HG02840 (cell line): ENCODE results near the gene RANBP10.

Experiments
- ATAC-seq: cut with Tn5 transposase; IDR thresholded peaks from one replicate; pipeline ENCODE4 v1.9.1; 2021; ENCODE audit warnings: mild to moderate bottlenecking, moderate library complexity, moderate number of reproducible peaks; ENCODE audit not compliant: unreplicated experiment, low FRiP score

Gene RANBP10

DNA sequence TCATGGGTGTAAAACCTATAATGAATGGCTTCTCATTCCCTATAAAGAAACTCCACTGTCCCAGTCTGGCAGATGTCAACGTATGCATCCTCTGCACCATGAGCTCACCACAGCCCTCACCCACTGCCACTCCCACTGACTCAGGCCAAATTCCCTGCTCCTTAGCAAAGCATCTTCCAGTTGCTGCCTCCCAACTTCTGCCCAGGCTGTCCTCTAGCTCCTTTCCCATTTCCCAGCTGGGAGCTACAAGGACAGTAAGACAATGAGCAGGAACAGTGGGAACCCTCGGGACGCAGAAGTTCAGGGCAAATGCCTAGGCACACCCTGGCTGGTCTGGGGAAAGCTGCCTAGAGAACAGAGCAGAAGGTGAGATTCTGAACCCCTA lies 26.7 kb upstream of the RANBP10 start:
- no peak for ATAC-seq

DNA sequence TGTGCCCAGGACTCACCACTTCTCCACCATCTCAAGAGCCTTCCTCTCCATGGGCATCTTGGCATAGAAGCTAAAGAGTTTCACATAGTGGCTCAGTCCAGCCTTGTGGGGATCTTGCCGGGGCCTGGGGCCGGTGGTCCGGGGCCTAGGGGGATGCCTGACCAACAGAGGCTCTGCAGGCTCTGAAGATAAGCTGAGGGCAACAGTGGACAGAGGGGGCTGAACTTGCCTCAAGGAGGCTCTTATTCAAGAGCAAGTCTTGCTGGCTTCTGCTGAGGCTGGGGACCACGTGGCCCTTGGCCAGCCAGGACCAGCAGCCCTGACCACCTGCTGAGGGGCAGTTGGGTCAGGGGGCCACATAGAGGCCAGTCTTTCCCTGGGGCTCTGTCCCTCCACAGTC lies 22.3 kb upstream of the RANBP10 start:
- ATAC-seq: no peak

DNA sequence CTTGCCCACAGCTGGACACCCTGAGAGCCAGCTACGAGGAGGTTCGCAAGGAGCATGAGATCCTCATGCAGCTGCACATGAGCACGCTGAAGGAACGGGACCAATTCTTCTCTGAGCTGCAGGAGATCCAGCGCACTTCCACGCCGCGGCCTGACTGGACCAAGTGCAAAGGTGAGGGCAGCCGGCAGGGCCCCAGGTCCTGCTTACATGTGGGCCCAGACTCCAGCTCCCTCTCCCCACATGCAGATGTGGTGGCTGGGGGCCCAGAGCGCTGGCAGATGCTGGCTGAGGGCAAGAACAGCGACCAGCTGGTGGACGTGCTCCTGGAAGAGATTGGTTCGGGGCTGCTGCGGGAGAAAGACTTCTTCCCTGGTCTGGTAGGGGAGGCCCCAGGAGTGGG lies 19.5 kb upstream of the RANBP10 start:
- no peak for ATAC-seq

DNA sequence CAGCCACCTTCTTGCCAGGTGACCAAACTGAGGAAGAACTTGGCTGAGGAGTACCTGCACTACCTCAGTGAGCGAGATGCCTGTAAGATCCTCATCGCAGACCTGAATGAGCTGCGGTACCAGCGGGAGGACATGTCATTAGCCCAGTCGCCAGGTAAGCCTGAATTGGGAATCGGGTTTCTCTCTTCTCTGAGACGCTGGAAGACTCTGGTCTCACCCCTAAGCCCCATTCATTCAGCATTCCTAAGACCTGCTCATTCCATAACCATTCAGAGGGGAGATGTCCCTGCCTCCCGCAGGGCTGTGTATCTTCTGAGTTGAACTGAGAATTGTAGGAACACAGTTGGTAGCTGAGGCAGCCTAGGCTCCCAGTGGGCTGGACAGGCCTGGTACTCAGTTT lies 18.8 kb upstream of the RANBP10 start:
- ATAC-seq: no peak

DNA sequence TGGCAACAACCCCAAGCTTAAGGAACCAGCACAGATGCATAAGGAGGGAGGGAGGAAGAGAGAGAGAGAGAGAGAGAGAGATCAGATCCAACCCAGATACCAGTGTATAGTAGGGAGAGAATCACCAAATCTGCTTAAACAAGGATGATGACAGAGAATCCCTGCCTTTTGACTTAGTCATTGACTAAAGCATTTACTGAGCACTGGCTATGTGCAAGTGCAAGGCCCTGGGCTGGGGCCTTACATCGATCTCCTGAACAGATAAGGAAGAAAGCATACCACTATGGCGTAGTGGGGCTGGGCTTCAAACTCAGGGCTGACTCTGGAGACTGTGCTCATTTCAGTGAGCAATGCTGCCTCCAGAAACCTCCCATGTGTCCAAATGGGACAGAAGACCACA lies 16.2 kb upstream of the RANBP10 start:
- no peak for ATAC-seq

DNA sequence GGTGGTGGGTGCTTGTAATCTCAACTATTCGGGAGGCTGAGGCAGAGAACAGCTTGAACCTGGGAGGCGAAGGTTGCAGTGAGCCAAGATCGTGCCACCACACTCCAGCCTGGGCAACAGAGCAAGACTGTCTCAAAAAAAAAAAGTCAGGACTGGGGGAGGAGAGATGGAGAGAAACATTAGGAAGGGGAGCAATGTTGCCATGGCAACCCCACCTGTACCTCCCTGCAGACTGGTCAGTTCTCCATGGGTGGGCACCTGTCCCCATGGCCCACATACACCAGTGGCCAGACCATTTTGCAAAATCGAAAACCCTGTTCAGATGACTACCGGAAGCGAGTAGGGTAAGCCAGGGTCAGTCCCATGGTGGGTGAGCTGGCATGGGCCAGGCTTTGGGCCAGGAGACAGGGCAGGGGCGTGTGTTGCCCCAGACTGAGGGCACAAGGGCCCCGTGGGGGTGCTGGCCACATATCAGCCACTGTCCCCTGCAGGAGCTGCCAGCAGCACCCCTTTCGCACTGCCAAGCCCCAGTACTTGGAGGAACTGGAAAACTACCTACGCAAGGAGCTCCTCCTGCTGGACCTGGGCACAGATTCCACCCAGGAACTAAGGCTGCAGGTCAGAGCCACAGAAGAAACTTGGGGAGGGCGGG lies 14.4 kb upstream of the RANBP10 start:
- ATAC-seq: no peak

DNA sequence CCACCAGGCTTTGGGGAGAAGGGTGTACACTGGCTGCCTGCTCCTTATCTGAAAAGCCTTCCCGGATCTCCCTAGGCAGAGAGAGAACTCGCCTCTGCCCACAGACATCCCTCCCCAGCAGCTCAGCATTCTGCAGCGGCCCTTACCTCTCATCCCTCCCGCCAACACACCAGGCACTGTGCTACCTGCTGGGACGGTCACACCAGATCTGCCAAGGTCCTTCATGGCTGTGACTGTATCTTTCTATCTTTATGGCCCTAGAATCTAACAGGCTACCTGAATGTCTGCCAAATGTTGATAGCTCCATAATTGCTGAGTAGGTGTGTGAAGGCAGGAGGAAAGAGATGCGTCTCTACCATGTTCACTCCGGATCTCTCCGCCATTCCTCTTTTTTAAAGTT lies 8.2 kb upstream of the RANBP10 start:
- ATAC-seq: no peak

DNA sequence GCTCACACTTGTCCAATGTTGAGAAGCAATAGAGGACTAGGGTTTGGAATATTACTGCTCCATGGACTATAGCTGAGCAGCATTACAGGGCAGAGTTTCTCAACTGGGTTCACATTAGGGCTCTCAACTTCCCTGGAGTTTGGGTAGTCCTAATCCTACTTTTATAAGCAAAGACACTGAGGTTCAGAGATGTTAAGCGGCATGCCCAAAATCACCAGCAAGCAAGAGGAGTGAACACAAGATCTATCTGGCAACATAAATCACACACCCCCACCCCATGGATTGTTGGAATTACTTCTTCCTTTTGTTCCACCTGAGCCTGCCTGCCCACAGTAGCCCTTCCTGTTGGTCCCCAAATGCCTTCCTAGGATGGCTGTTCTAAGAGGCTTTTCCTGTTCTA lies 5.5 kb upstream of the RANBP10 start:
- ATAC-seq: no peak

DNA sequence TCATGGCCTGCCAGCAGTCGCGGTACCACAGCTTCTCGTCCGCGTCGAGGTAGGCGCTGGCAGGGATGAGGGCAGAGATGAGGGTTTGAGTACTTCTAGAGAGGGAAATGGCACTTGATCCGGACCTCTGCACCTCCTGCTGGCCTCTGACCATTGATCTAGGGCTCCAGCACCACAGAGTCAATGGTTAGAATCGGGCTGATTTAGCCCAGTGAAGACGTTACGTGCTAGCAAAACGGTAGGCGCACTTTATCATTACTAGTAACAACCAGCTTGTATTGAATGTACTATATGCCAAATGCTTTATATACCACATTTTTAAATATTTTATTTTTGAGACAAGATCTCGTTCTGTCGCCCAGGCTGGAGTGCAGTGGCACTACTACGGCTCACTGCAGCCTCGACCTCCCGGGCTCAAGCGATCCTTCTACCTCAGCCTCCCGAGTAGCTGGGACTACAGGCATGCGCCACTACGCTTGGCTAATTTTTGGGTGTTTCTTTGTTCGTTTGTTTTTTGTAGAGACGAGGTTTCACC lies 855 bp upstream of the RANBP10 start:
- ATAC-seq: no peak

DNA sequence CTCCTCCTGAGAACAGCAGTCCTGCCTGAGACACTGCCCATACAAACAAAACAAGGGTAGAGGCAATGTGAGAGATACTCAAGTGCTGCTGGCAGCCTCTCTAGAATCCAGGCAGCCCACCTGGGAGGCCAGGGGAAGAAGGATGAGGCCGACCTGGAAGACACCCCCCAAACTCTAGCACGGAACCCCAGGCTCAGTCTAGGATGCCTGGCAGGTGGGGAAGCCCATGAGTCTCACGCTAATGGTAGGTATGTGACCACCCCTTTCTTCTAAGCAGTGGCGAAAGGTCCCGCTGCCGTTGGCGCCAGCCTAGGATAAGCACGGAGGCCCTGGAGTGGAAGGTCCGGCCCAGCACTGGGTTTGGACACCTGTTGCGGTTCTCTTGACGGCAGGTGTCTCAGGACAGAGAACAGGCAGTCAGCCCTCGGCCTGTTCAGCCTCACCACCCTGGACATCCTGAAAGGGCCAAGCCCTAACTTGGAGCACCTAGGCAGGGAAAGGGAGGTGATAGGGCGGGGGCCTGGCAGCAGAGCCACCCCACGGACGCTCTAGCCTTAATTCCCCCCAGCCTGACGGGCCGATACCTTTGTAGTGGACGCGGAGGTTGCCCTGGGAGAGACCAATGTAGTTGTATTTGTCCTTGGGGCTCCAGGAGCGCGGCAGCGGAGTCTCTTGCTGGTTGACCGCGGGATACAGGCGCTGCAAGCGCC lies 487 bp downstream of the RANBP10 start:
- peak; percentile 0 for ATAC-seq

DNA sequence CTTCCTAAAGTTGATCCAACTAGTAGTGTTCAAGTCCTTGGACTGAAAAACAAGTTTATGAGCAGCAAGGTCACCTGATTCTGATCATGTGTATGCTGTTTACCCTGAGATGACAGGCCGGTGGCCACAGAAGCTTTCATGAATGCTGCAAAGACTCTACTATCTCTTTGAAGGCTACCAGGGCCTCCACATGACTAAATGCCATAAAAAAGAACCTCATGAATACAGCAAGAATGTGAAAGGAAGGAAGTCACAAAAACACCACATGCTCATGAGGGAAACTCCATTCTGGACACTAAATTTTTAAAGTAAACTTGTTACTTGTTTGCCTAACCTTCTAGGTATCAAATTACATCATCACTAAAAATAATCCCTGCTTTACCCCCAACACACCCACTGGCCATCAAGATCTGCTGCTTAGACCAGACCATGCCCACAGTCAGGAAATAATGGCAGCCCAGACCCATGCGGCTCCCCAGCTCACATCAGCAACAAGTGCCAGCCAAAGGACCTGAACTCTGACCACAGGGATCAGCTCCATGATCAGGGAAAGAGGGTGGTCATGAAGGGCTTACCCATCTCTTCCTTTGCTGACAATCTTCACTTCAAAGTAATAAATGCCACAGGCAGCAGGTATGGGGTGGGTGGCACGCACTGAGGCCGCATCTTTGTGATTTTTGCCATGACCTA lies 1.4 kb downstream of the RANBP10 start:
- ATAC-seq: no peak

DNA sequence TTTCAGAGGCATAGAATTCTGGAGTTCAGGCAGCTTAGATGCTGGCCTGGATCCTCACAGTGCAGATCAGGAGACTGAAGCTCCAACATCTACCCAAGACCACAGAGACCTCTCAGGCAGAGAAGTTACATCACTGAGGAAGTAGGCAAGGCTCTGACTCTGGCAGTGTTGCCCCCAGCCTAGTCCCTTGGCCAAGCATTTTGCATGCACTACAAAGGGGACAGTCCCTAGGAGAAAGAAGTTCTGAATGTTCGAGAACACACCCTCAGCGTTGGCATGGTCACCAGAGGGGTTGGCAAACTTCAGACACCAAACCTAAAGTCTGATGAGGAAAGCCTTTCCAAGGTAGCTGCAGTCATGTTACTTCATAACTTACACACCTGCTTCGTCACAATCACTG lies 2.5 kb downstream of the RANBP10 start:
- no peak for ATAC-seq

DNA sequence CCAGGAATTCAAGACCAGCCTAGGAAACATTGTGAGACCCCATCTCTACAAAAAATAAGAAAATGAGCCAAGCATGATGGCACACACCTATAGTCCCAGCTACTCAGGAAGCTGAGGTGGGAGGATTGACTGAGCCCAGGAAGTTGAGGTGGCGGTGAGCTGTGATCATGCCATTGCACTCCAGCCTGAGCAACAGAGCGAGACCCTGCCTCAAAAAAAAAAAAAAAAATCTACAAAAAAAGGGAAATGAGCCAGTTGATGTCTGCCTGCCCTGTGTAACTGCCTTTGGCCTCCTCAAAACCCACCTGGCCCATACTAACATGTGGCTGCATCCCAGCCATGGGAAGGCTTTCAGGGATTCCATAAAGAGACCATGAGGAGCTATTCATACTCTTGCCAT lies 4.5 kb downstream of the RANBP10 start:
- ATAC-seq: no peak

DNA sequence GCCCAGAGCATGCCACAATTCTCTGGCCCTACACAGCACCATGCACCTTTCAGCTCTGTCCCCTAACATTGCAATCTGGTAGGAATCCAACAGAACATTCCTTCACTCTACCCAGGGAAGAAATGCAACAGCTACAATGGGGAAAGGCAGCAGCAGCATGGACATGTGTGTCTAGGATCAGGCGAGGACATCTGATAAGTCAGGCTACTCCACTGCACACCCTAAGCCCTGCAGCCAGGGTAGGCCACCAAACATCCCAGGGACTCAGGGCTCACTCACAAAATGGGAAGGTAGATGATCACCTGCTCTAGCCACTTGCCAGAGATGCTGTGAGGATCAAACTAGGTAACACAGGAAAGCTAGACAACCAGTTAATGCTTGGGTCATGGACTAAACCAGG lies 5.1 kb downstream of the RANBP10 start:
- no peak for ATAC-seq

DNA sequence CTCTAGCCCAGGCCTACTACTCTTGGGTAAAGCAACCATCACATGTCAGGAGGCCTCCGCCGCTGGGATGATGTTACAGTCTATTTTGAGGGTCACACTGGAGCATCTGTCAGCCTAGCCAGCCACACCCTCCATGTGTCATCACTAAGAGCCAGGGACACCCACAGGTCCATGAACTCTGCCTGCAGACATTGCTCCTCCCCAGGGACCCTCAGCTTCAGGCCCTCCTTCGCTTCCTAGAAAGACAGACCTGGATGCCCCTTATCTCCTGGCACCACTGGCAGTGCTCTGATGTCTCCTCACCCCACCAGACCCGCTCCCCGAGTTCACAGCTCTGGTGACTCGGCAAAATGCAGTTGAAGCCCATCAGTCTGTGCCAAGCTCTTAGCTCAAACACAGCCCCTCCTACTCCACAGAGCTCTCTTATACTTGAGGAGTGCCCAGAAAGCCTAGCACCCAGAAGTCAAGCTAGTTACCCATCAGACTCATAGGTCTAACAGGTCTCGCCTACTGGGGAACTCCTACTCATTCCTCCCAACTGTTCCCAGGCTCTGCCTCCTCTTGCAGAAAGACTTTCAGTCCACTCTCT lies 5.9 kb downstream of the RANBP10 start:
- ATAC-seq: no peak

DNA sequence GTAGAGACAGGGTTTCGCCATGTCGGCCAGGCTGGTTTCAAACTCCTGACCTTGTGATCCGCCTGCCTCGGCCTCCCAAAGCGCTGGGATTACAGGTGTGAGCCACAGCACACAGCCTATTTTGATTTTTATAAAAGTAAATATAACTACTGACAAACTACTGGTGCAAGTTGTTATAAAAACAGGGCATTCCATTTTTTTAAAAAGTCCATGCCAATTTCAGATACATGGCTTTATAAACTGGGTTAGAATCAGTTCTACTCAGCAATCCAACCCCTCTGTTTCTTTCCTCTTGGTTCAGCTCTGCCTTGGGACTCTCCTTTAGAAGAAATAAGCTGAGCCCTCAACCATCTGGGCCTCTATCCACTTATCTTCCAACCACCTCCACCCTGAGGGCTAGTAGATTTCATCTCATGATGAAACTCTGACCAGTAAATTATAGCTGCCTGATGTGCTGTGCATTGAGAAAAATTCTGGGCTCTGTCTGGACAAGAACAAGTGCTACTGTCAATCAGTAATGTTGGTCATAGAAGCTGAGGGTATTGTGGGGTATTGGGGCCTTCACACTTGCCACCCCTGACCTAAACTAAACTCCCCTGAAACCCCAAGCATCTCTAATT lies 10.2 kb downstream of the RANBP10 start:
- ATAC-seq: no peak

DNA sequence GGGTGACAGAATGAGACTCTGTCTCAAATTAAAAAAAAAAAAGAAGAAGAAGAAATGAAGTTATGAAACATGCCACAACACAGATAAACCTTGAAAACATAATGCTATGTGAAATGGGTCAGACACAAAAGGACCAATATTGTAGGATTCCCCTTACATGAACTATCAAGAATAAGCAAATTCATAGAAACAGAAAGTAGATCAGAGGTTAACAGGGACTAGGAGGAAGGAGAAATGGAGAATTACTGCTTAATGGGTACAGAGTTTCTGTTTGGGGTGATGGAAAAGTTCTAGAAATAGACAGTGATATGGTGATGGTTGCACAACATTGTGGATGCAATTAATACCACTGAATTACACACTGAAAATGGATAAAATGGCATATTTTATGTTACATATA lies 16.3 kb downstream of the RANBP10 start:
- ATAC-seq: no peak

DNA sequence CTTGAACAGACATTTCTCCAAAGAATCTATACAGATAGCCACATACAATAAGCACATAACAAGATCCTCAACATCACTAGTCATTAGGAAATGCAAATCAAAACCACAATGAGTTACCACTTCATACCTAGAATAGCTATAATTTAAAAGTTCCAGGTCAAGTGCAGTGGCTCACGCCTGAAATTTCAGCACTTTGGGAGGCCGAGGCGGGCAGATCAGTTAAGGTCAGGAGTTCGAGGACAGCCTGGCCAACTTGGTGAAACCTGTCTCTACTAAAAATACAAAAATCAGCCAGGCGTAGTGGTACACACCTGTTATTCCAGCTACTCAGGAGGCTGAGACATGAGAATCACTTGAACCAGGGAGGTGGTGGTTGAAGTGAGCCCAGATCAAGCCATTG lies 19.9 kb downstream of the RANBP10 start:
- ATAC-seq: no peak

DNA sequence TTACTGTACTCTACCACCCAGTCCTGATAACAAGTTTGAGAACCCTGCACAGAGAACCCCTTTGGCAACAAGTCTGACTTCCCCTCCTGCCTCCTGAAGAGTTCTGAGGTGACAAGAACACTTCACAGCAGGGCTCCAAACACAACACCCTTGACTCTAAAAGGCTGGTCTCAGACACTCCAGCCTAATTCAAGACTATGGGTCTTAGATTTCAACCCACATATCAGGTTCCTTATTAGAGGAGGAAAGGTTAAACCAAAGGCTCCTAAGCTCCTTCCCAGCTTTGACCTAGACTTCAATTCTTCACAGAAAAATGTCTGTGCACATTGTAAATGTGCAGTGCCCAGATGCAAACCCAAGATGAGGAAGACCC lies 23.0 kb downstream of the RANBP10 start:
- ATAC-seq: no peak

DNA sequence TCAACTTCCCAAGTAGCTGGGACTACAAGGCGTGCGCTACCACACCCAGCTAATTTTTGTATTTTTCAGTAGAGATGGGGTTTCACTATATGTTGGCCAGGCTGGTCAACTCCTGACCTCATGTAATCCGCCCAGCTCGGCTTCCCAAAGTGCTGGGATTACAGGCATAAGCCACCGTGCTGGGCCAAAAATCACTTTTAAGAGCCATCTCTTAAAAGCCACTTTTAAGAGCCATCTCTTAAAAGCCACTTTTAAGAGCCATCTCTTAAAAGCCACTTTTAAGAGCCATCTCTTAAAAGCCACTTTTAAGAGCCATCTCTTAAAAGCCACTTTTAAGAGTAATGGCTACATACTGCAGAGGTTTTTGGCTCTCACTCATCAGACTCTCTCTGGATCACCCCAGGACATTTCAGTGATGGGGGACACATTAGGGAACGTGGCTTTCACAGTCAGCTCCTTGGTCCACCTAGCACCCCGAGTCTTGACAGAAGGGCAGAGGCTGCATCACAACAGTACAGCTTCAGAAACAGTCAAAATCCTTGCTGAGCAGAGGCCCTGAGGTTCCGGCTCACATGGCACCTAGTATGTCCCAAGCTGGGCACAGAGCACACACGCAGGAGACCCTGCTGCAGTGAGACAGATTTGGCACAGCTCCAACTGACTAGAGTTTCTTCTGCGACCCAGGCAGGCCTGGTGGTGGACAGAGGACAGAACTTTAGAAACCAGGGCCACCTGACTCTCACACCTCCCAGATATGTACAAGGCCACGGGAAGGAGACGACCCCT lies 23.6 kb downstream of the RANBP10 start:
- no peak for ATAC-seq
